Measurements from ENCODE around the gene HS3ST6. TPM values are rescaled to one million over a fixed set of nuclear protein-coding genes. Genes with fewer than 3 reads are reported as not detected.

Gene HS3ST6
- total RNA-seq, result not detected in 2 replicates
- polyA plus RNA-seq, result 0.41 and 0.63 TPM in 2 replicates

- no peak within 1 kb of the TSS for H3K4me3 ChIP-seq
- no peaks in the 10 kb centered on the region for H3K9me2 ChIP-seq (replicated peaks; ENCODE audit: insufficient read depth)
Measured at GRCh38 chr16:1918351-1919326, at the start of gene HS3ST6. HS3ST6 (minus strand) TSS chr16:1918415; CDS start chr16:1918323, 92 bp downstream.

GRCh38 chr16:1966460-1966859 is 48.2 kb upstream of the HS3ST6 start, which contains the start of gene RNF151:
RNF151 (plus strand) TSS chr16:1966856; CDS start chr16:1966882, 26 bp downstream.
- H3K9me2 ChIP-seq (replicated peaks; ENCODE audit: insufficient read depth), result no peaks in the 10 kb centered on the region
- no peaks in the 10 kb centered on the region for H3K9me3 ChIP-seq (ENCODE audit: low read depth)
- H3K4me1 ChIP-seq (ENCODE audit: insufficient read depth), result peaks cover 17% of the 10 kb centered on the region
- no peak for DNase-seq (ENCODE audit: low spot score)
- H3K4me3 ChIP-seq, result peak within 1 kb of the TSS; percentile 51
- H3K79me2 ChIP-seq, result peaks cover 35% of the 10 kb centered on the region
- TF ChIP-seq CTCF (IDR thresholded peaks at IDR 0.05; ENCODE audit: poor library complexity), result no peak
- no peak for TF ChIP-seq EZH2 (IDR thresholded peaks at IDR 0.05; ENCODE audit: borderline replicate concordance)
- TF ChIP-seq EZH2phosphoT487 (IDR thresholded peaks at IDR 0.05; ENCODE audit: low read depth, severe bottlenecking, unreplicated experiment), result no peak
- no peaks in the 10 kb centered on the region for H3K36me3 ChIP-seq (replicated peaks; ENCODE audit: insufficient read depth, low read depth)
- peaks cover 24% of the 10 kb centered on the region for H4K20me1 ChIP-seq (ENCODE audit: insufficient read depth, poor library complexity, severe bottlenecking)
- peak within 1 kb of the TSS; percentile 78 for H3K4me2 ChIP-seq
- no peaks in the 10 kb centered on the region for H3K27me3 ChIP-seq
- H3K27ac ChIP-seq, result peak within 1 kb of the TSS; percentile 96
- no peak within 1 kb of the TSS for H2AFZ ChIP-seq
- 99% methylated on average over 6 of the region's 6 CpGs for whole genome bisulfite sequencing (ENCODE audit: low lambda C conversion rate, missing lambda C conversion rate)

More at GRCh38 chr16:1918351-1919326, at the start of gene HS3ST6:
- no peak within 1 kb of the TSS for H3K27ac ChIP-seq
- H3K36me3 ChIP-seq (replicated peaks; ENCODE audit: insufficient read depth, low read depth), result no peaks in the 10 kb centered on the region
- H3K4me2 ChIP-seq, result peak within 1 kb of the TSS; percentile 70
- TF ChIP-seq EZH2 (IDR thresholded peaks at IDR 0.05; ENCODE audit: borderline replicate concordance), result no peak
- TF ChIP-seq EZH2phosphoT487 (IDR thresholded peaks at IDR 0.05; ENCODE audit: low read depth, severe bottlenecking, unreplicated experiment), result peak; percentile 64
- TF ChIP-seq CTCF (IDR thresholded peaks at IDR 0.05; ENCODE audit: poor library complexity), result no peak
- no peak for DNase-seq (ENCODE audit: low spot score)
- H3K27me3 ChIP-seq, result peaks cover 67% of the 10 kb centered on the region
- WGBS (ENCODE audit: low lambda C conversion rate, missing lambda C conversion rate), result 25% methylated on average over 15 of the region's 71 CpGs
- H2AFZ ChIP-seq, result no peak within 1 kb of the TSS
- peaks cover 14% of the 10 kb centered on the region for H3K4me1 ChIP-seq (ENCODE audit: insufficient read depth)
- no peaks in the 10 kb centered on the region for H3K9me3 ChIP-seq (ENCODE audit: low read depth)
- no peaks in the 10 kb centered on the region for H3K79me2 ChIP-seq
- no peaks in the 10 kb centered on the region for H4K20me1 ChIP-seq (ENCODE audit: insufficient read depth, poor library complexity, severe bottlenecking)

- Histone ChIP-seq H3K4me2 (peak overlapping the region; percentile 78), H3K9me2 (replicated peaks; ENCODE audit: insufficient read depth) (no peaks in the 10 kb centered on the region), H3K4me1 (ENCODE audit: insufficient read depth) (peaks cover 10% of the 10 kb centered on the region), H3K27me3 (no peaks in the 10 kb centered on the region), H2AFZ (peak overlapping the region; percentile 66), H3K4me3 (peak overlapping the region; percentile 51), H3K27ac (peak overlapping the region; percentile 96), H4K20me1 (ENCODE audit: insufficient read depth, poor library complexity, severe bottlenecking) (peaks cover 26% of the 10 kb centered on the region), H3K36me3 (replicated peaks; ENCODE audit: insufficient read depth, low read depth) (no peaks in the 10 kb centered on the region), H3K9me3 (ENCODE audit: low read depth) (no peaks in the 10 kb centered on the region), H3K79me2 (peaks cover 33% of the 10 kb centered on the region)
- no peak for DNase-seq (ENCODE audit: low spot score)
- TF ChIP-seq EZH2phosphoT487 (IDR thresholded peaks at IDR 0.05; ENCODE audit: low read depth, severe bottlenecking, unreplicated experiment) (no peak), EZH2 (IDR thresholded peaks at IDR 0.05; ENCODE audit: borderline replicate concordance) (no peak), CTCF (IDR thresholded peaks at IDR 0.05; ENCODE audit: poor library complexity) (no peak)
- 28% methylated on average over 22 of the region's 24 CpGs for WGBS (ENCODE audit: low lambda C conversion rate, missing lambda C conversion rate)
Measured at GRCh38 chr16:1965396-1966001, 47.3 kb upstream of the HS3ST6 start.
